GM18873 (cell line): Measurements from ENCODE around the gene OFD1.
A peak's percentile ranks its signal among the peaks of the same experiment; 100 is the strongest.
"Not testable (repeated sequence)": the region's sequence is repeated elsewhere in the genome, so short reads cannot be mapped to it uniquely, and the experiment has no call there.

Experiments used
- ATAC-seq: cut with Tn5 transposase; IDR thresholded peaks from one replicate; pipeline ENCODE4 v1.9.1; 2021; ENCODE audit warnings: mild to moderate bottlenecking, moderate library complexity, moderate number of reproducible peaks; ENCODE audit not compliant: unreplicated experiment, low FRiP score

The OFD1 gene

DNA sequence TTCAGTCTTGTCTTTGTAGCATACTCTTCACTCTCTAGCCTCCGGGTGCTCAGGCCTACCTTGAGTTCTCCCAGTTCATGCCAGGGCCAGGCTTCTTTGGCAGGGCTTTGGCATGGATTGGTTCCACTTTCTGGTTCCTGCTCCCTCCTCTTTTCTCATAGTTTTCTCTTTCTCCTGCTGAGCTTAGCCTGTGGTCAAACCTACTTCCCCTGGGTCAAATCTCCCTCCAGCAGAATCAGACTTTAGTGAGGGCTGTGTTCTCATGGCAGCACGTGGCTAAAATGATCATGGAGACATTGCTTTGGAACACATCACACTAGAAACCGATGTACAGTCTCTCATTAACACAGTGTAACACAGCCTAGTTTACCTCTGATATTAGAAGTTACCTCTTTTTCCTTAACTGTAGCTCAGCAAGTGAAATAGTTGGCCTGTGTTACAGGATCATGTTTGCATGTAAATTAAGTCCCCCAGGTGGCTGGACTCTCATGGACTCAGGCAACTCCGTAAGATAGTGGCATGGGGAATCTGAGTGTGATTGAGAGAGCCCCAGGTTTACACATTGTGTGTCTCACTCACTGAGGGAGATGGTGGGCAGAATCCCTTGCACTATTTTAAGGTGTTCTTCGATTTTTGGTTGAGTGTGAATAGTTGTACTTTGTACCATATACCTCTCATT lies 32.3 kb upstream of the OFD1 start:
- ATAC-seq: no peak

DNA sequence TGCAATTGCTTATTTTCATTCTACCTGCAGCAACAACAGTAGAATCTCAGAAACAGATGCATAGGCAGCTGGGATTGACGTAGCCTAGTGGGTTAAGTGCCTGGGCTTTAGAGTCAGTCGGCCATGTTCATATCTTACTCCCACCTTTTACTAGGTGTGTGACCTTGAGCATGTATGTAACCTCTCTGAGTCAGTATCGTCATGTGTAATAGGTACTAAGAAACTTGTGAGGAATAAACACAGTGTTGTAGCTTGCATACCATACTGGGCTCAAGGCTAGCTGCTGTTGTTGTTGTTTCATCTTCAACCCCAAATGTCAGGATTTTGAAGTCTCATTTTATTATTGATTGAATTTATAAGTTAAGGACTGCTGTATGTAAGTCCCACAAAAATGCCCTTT lies 31.4 kb upstream of the OFD1 start:
- no peak for ATAC-seq

DNA sequence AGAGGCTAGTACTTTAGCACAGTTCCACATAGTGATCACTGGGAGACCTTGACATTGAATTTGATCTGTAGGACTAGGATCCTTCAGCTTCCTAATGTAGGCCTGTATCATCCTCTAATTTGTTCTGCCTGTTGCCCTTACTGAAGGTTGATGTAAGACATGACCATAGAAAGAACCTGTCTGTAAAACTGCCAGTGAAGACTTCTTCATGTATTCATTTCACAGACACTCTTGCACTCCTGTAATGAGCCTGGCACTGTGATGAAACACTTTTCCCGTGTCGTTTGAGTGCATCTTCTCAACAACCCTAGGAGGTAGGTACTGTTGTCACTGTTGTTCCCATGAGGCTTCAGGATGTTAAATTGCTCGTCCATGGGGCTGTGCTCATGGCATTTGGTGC lies 31.0 kb upstream of the OFD1 start:
- ATAC-seq: no peak

DNA sequence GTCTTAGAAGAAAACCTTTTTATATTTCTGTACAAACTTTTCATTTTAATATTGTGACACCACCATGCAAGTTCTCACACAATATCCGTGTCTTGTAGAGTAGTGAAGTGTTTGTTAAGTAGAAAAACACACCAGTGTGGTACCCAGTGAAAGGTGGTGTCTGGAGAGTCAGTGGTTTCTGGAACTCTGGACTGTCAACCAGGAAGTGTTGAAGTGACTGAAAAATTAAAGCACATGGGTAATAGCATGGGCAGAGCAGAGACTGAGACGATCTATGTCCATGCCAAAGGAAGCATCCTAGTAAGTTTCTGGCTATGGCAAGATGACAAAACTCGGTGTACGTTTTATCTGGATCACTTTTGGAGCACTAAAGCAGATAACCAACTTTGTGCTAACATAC lies 23.4 kb upstream of the OFD1 start:
- ATAC-seq: no peak

DNA sequence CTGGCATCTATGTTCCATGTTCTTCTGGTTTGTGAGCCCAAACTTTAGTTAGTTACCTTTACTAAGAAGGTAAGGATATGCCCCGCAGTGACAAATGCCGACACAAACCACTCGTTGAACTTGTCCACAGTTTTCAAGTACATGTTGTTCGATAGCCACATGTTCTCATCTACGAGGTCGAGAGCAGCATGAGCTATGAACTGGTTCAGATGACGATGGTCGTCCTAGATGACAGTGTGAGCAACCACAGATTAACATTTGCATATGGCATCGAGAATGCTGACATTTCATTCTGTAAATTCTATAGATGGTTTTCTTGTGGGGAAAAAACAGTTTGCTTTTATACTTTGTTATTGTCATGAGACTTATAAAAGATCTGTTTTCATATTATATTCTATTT lies 18.1 kb upstream of the OFD1 start:
- no peak for ATAC-seq

DNA sequence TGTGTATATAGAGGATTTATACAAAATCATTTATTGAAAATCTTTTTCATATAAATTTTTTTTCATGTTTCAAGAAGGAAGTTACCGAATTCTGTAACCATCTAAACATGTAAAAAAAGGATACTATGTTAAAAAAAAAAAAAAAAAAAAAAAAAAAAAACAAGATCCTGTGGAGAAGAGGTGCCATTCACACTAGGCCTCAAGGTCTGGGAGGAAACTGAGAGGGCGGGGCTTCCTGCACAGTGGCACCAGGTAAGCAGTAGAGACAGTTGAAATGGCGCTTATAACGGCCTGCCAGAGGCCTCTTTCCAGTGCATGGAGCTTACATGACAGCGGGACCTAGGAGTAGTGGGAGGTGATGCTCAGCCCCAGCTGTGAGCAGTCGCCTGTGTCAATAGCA lies 17.6 kb upstream of the OFD1 start:
- ATAC-seq: no peak

DNA sequence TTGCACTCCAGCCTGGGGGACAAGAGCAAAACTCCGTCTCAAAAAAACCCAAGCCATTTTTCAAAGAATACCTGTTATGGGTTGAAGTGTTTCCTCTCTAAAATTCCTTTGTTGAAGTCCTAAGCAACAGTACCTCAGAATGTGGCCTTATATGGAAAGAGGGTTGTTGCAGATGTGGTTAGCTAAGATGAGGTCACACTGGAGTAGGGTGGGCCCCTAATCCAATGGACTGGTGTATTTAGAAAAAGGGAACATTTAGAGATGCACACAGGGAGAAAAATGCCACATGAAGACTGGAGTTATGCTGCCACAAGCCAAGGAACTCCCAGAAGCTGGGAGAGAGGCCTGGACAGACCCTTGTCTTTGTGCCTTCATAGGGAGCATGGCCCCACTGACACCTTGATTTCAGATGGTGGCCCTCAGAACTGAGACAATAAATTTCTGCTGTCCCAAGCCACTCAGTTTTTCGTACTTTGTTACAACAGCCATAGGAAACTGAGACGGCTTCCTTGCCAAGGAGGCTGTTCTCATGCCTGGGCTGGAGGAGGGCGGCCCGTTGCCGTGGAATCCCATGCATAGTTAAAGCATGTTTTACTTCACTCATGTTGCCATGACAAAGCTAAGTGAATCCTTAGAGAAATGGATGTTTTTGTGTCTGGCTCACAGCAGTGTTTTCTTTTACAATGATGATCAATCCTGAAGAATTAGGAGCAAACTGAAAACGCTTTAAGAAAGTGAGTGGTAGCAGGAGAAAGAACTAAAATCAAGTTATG lies 16.7 kb upstream of the OFD1 start:
- no peak for ATAC-seq

DNA sequence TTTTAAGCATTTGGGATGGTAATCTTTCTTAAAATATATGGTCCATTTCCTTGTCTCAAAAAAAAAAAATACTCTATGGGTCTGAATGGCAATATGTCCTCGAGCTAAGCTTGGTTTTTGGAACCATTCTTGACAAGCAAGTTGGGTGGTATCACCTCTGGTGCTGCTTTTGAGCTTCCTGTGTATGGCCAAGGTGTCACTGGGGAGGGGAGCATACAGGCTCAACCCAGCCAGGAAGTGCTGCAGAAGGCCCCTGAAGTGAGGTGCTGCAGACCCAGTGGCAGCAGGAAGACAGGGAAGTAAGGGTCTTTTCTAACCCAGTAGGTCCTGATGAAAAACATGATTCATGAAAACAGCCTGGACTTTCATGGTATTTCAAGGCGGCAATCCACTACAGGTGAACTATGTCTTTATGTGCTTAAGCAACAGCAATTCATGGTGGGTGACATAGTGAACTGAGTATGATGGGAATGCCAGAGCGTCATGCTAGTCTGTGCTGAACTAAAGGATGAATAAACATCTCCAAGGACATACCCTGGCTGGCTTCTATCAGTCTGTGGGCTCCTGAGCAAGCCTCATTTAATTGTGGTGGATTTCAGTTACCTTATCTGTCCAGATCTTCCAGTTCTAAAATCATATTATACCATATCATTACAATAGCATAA lies 15.2 kb upstream of the OFD1 start:
- no peak for ATAC-seq

DNA sequence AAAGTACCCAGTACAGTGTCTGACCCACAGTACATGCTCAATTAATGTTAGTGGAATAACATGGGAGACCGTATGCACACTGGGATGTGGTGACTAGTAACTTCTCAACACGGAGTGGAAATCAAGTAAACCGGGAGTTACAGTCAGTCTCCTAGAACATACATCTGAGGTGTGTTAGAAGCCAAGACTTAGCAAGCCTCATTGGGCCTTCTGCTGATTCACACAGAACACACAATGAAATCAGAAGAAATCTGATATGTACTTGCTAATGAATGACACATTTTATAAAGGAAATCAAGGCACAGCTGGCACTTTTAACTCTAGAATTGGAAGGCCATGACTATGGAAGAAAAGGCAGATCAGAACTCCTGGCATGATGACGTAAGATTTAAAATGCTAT lies 13.2 kb upstream of the OFD1 start:
- ATAC-seq: no peak

DNA sequence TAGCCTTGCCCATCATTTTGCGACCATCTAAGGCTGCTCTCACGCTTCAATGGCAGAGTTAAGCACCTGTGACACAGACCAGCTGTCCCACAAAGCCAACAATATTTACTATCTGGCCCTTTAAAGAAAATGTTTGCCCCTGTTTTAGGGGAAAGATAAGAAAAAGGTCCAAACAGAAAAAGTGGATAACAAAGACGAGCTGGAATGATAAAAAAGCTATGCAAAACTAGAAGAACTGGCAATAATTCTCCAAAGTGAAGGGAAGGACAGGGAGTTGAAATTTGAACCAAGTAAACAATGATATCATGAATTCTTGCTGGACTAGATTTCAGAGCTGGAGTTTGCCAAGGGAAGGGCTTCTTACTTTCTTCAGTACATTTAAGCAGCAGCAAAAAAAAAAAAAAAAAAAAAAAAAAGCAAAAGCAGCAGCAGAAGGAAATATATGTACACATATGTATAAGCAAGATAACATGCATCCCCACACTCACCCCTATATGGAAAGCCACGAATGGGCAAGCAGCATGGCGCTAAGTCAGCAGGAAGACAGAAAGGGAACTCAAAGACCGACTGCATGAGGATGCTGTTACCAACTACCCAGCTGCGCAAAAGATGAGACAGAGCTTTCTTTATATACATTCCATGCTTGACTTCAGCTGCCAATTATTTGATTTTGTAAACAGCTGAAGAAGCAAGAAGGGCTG lies 12.6 kb upstream of the OFD1 start:
- no peak for ATAC-seq

DNA sequence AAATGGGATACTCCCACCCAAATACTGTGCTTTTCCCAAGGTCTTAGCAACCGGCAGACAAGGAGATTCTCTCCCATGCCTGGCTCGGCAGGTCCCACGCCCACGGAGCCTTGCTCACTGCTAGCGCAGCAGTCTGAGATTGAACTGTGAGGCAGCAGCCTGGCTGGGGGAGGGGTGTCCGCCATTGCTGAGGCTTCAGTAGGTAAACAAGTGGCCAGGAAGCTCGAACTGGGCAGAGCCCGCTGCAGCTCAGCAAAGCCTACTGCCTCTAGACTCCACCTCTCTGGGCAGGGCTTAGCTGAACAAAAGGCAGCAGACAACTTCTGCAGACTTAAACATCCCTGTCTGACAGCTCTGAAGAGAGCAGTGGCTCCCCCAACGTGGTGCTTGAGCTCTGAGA lies 9.7 kb upstream of the OFD1 start:
- not testable (repeated sequence) for ATAC-seq

DNA sequence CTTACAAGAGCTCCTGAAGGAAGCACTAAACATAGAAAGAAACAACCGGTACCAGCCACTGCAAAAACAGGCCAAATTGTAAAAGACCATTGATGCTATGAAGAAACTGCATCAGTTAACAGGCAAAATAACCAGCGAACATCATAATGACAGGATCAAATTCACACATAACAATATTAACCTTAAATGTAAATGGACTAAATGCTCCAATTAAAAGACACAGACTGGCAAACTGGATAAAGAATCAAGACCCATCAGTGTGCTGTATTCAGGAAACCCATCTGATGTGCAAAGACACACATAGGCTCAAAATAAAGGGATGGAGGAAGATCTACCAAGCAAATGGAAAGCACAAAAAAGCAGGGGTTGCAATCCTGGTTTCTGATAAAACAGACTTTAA lies 8.0 kb upstream of the OFD1 start:
- ATAC-seq: not testable (repeated sequence)

DNA sequence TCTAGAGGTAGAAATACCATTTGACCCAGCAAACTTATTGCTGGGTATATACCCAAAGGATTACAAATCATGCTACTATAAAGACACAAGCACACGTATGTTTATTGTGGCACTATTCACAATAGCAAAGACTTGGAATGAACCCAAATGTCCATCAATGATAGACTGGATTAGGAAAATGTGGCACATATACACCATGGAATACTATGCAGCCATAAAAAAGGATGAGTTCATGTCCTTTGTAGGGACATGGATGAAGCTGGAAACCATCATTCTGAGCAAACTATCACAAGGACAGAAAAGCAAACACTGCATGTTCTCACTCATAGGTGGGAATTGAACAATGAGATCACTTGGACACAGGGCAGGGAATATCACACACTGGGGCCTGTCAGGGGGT lies 4.0 kb upstream of the OFD1 start:
- not testable (repeated sequence) for ATAC-seq

DNA sequence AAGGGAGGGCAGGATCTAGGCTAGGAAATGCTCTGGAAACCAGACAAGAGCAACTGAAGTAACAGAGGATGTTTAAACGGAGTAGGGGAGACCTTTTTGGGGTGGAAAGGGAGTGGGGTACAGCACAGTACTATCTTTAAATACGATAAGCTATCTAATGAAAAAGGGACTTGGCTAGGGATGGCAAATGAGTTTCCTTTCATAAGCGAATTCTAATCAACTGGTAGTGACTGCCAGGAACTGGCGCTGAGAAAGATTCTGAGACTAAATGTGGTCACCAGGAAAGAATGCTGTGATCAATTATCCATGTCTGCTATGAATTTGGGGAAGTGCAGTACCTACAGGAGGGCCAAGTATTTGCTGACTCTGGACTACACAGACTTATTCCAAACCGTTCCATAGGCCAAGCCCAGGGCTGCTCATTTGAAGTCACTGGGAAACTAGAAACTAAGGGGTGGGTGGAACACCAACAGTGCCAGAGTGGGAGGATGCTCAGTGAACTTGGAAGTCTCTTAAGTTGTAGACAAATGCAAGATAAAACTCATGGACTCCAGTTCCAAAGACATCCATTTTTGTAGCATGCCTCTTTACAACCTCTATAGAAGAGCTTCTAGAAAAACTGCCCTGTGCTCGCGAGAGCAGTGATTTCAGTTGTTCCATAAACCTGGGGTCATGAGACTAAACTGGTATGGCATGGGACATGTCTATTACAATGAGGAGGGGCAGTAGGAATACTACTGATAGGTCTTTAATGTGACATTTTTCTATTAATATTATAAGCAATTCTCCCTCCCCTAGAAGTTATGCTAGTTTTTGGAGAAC lies 2.1 kb upstream of the OFD1 start:
- no peak for ATAC-seq

DNA sequence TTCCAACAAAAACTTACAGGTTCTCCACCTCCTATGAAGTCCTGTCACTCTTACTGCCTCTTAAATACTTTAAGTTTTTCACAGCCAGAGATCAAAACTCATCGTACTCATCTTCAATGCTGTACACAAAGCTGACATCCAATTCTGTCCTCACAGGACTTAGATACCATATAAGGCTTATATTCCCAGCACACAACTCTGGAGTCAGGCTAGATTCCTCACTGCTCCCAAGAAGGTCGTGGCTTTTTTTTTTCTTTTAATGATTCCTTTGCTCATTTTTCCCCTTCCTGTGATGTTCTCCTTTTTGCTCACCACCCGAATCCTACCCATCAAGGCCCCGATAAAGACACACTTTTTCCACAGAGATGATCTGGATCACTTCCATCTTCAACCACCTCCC lies 1.0 kb upstream of the OFD1 start:
- ATAC-seq: no peak

DNA sequence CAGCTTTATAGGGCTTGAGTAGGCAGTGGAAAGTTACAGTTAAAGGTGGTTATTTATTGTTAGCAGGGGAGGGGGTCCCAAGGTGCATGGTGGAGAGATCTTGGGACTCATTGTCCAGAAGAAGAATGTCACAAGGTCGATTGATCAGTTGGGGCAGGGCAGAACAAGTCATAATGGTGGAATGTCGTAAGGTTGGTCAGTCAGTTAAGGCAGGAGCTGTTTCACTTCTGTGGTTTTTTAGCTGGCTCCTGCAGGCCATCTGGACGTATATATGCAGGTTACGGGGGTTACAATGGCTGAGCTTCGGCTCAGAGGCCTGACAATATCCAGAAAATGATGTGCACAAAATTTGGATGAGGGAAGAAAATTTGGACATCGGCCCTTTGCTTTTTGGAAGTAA lies 7.1 kb downstream of the OFD1 start:
- no peak for ATAC-seq

DNA sequence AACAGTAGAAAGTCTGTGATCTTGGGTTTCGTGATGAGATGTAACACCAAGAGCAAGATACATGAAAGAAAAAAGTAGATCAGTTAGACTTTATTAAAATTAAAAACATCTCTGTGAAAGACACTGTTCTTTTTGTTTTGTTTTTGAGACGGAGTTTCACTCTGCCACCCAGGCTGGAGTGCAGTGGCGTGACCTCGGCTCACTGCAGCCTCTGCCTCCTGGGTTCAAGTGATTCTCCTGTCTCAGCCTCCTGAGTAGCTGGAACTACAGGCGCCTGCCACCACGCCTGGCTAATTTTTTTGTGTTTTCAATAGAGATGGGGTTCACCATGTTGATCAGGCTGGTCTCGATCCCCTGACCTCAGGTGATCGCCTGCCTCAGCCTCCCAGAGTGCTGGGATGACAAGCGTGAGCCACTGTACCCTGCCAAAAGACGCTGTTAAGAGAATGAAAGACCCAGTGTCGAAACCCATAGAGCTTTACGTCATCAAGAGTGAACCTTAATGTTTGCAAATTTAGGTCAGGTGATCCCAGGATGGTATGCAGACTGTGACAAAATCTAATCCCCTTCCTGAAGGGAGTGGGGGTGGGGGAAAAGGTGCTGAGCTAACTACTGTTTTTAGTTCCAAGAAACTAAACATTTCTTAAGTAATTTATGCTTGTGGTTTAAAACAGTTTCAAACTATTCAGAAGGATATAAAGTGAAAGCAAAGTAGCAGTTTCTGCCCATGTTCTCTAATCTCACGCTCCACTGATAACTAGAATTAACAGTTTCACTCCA lies 8.0 kb downstream of the OFD1 start:
- ATAC-seq: peak; percentile 85

DNA sequence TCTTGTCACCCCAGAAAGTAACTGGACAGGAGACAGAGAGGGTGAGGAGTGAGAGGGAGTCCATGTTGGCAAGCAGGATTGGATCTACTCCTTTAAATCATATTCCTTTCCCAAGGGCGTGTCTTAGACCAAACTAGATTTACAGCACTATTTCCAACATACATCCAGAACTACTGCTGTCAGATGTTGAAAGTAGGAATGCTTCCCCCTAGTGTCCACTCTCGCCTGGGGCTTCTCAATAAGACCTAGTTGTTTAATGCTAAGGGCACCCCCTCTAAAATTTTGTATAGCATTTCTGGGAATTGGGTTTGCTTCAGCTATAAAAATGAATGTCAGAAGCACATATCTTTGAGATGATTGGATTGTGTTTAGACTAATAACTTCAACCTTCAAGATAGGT lies 13.3 kb downstream of the OFD1 start:
- no peak for ATAC-seq

DNA sequence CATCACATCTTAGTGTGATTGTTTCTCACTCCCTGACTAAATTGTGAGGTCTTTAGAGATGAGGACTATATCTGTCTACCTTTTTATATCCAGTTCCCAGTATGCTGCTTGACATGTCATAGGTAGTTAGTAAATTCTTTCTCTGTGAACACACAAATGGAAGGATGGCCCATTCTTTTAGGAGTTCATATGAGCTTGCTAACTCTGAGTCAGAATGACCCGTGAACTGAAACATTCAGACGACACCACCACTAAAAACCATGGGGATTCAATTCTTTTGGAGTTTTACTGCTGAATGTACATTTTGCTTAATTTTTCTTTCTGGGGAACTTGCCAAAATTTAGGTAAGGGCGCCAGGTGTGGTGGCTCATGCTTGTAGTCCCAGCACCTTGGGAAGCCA lies 13.9 kb downstream of the OFD1 start:
- no peak for ATAC-seq

DNA sequence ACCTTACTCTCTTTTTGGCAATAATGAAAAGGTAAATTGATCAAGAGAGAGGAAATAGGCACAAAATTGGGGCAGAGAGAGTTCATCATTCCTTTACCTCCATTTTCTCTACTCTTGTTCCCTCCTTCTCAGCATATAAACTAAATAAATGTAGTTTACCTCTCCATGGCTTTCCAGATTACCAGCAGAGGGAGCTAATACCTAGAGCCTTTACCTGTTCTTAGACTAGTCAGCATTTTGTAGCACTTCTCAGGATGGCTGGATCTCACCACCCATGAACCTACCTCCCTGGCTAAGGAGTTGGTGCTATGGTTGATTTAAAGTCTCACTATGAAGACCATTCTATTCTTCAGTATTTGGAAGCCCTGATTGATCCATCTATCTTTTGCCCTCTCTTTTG lies 15.7 kb downstream of the OFD1 start:
- ATAC-seq: no peak
